ENCODE results near the gene NUP98.
"Not testable (repeated sequence)": the region's sequence is repeated elsewhere in the genome, so short reads cannot be mapped to it uniquely, and the experiment has no call there.

Gene NUP98

GRCh38 chr11:3782963-3783362, 14.4 kb downstream of the NUP98 start:
- Histone ChIP-seq H3K9ac (ENCODE audit: insufficient read length, low read depth) (no peak overlapping the region), H3K36me3 (ENCODE audit: insufficient read depth, insufficient read length, low read length) (peaks cover 75% of the 10 kb centered on the region), H3K4me3 (ENCODE audit: insufficient read length, low read depth) (no peak overlapping the region), H3K27me3 (ENCODE audit: insufficient read depth, insufficient read length) (no peaks in the 10 kb centered on the region), H3K4me1 (ENCODE audit: insufficient read depth, insufficient read length) (no peaks in the 10 kb centered on the region), H3K9me3 (ENCODE audit: insufficient read depth, low read length) (no peaks in the 10 kb centered on the region)
- no peak for DNase-seq (ENCODE audit: low read depth, low spot score)
- TF ChIP-seq YY1 (IDR thresholded peaks at IDR 0.05; ENCODE audit: insufficient read depth, insufficient read length) (no peak), ZNF274 (IDR thresholded peaks at IDR 0.05; ENCODE audit: low read depth, low read length) (no peak), SUZ12 (IDR thresholded peaks at IDR 0.05; ENCODE audit: extremely low read depth, insufficient read depth, insufficient read length) (no peak)

GRCh38 chr11:3781423-3781822, 15.9 kb downstream of the NUP98 start:
- Histone ChIP-seq H3K9me3 (ENCODE audit: insufficient read depth, low read length) (no peaks in the 10 kb centered on the region), H3K9ac (ENCODE audit: insufficient read length, low read depth) (no peak overlapping the region), H3K4me1 (ENCODE audit: insufficient read depth, insufficient read length) (no peaks in the 10 kb centered on the region), H3K27me3 (ENCODE audit: insufficient read depth, insufficient read length) (no peaks in the 10 kb centered on the region), H3K36me3 (ENCODE audit: insufficient read depth, insufficient read length, low read length) (peaks cover 74% of the 10 kb centered on the region), H3K4me3 (ENCODE audit: insufficient read length, low read depth) (no peak overlapping the region)
- no peak for TF ChIP-seq SUZ12 (IDR thresholded peaks at IDR 0.05; ENCODE audit: extremely low read depth, insufficient read depth, insufficient read length)
- no peak for TF ChIP-seq ZNF274 (IDR thresholded peaks at IDR 0.05; ENCODE audit: low read depth, low read length)
- no peak for TF ChIP-seq YY1 (IDR thresholded peaks at IDR 0.05; ENCODE audit: insufficient read depth, insufficient read length)
- DNase-seq (ENCODE audit: low read depth, low spot score) = no peak

GRCh38 chr11:3775736-3776406, 21.5 kb downstream of the NUP98 start:
- no peaks in the 10 kb centered on the region for H3K9me3 ChIP-seq (ENCODE audit: insufficient read depth, low read length)
- no peak overlapping the region for H3K9ac ChIP-seq (ENCODE audit: insufficient read length, low read depth)
- peaks cover 91% of the 10 kb centered on the region for H3K36me3 ChIP-seq (ENCODE audit: insufficient read depth, insufficient read length, low read length)
- no peak for DNase-seq (ENCODE audit: low read depth, low spot score)
- no peaks in the 10 kb centered on the region for H3K4me1 ChIP-seq (ENCODE audit: insufficient read depth, insufficient read length)
- TF ChIP-seq YY1 (IDR thresholded peaks at IDR 0.05; ENCODE audit: insufficient read depth, insufficient read length) (no peak), ZNF274 (IDR thresholded peaks at IDR 0.05; ENCODE audit: low read depth, low read length) (no peak), SUZ12 (IDR thresholded peaks at IDR 0.05; ENCODE audit: extremely low read depth, insufficient read depth, insufficient read length) (no peak)
- no peak overlapping the region for H3K4me3 ChIP-seq (ENCODE audit: insufficient read length, low read depth)
- H3K27me3 ChIP-seq (ENCODE audit: insufficient read depth, insufficient read length) = no peaks in the 10 kb centered on the region

- no peak for DNase-seq (ENCODE audit: low read depth, low spot score)
- no peaks in the 10 kb centered on the region for H3K9me3 ChIP-seq (ENCODE audit: insufficient read depth, low read length)
- H3K4me1 ChIP-seq (ENCODE audit: insufficient read depth, insufficient read length) = no peaks in the 10 kb centered on the region
- H3K4me3 ChIP-seq (ENCODE audit: insufficient read length, low read depth) = no peak overlapping the region
- H3K36me3 ChIP-seq (ENCODE audit: insufficient read depth, insufficient read length, low read length) = peaks cover 93% of the 10 kb centered on the region
- H3K27me3 ChIP-seq (ENCODE audit: insufficient read depth, insufficient read length) = no peaks in the 10 kb centered on the region
- TF ChIP-seq ZNF274 (IDR thresholded peaks at IDR 0.05; ENCODE audit: low read depth, low read length) (no peak), YY1 (IDR thresholded peaks at IDR 0.05; ENCODE audit: insufficient read depth, insufficient read length) (no peak), SUZ12 (IDR thresholded peaks at IDR 0.05; ENCODE audit: extremely low read depth, insufficient read depth, insufficient read length) (no peak)
- H3K9ac ChIP-seq (ENCODE audit: insufficient read length, low read depth) = no peak overlapping the region
Measured at GRCh38 chr11:3773180-3773579, 24.2 kb downstream of the NUP98 start.

- no peak overlapping the region for H3K4me3 ChIP-seq (ENCODE audit: insufficient read length, low read depth)
- H3K9me3 ChIP-seq (ENCODE audit: insufficient read depth, low read length) = no peaks in the 10 kb centered on the region
- no peaks in the 10 kb centered on the region for H3K27me3 ChIP-seq (ENCODE audit: insufficient read depth, insufficient read length)
- H3K36me3 ChIP-seq (ENCODE audit: insufficient read depth, insufficient read length, low read length) = peaks cover 98% of the 10 kb centered on the region
- TF ChIP-seq ZNF274 (IDR thresholded peaks at IDR 0.05; ENCODE audit: low read depth, low read length) (no peak), SUZ12 (IDR thresholded peaks at IDR 0.05; ENCODE audit: extremely low read depth, insufficient read depth, insufficient read length) (no peak), YY1 (IDR thresholded peaks at IDR 0.05; ENCODE audit: insufficient read depth, insufficient read length) (no peak)
- no peaks in the 10 kb centered on the region for H3K4me1 ChIP-seq (ENCODE audit: insufficient read depth, insufficient read length)
- H3K9ac ChIP-seq (ENCODE audit: insufficient read length, low read depth) = no peak overlapping the region
- no peak for DNase-seq (ENCODE audit: low read depth, low spot score)
Measured at GRCh38 chr11:3767536-3767935, 29.8 kb downstream of the NUP98 start.

GRCh38 chr11:3766836-3767235, 30.5 kb downstream of the NUP98 start:
- H3K27me3 ChIP-seq (ENCODE audit: insufficient read depth, insufficient read length); H3K9me3 ChIP-seq (ENCODE audit: insufficient read depth, low read length); DNase-seq (ENCODE audit: low read depth, low spot score); H3K4me1 ChIP-seq (ENCODE audit: insufficient read depth, insufficient read length); H3K9ac ChIP-seq (ENCODE audit: insufficient read length, low read depth); H3K4me3 ChIP-seq (ENCODE audit: insufficient read length, low read depth): not testable (repeated sequence)
- H3K36me3 ChIP-seq (ENCODE audit: insufficient read depth, insufficient read length, low read length) = peaks cover 98% of the 10 kb centered on the region

- H3K9ac ChIP-seq (ENCODE audit: insufficient read length, low read depth) = no peak overlapping the region
- H3K4me1 ChIP-seq (ENCODE audit: insufficient read depth, insufficient read length) = no peaks in the 10 kb centered on the region
- no peak overlapping the region for H3K4me3 ChIP-seq (ENCODE audit: insufficient read length, low read depth)
- TF ChIP-seq SUZ12 (IDR thresholded peaks at IDR 0.05; ENCODE audit: extremely low read depth, insufficient read depth, insufficient read length) (no peak), YY1 (IDR thresholded peaks at IDR 0.05; ENCODE audit: insufficient read depth, insufficient read length) (no peak)
- H3K9me3 ChIP-seq (ENCODE audit: insufficient read depth, low read length) = no peaks in the 10 kb centered on the region
- no peaks in the 10 kb centered on the region for H3K27me3 ChIP-seq (ENCODE audit: insufficient read depth, insufficient read length)
- peaks cover 97% of the 10 kb centered on the region for H3K36me3 ChIP-seq (ENCODE audit: insufficient read depth, insufficient read length, low read length)
- no peak for DNase-seq (ENCODE audit: low read depth, low spot score)
Measured at GRCh38 chr11:3764266-3764665, 33.1 kb downstream of the NUP98 start.
